Stimulated activated CD8-positive, alpha-beta memory T cell treated with anti-CD3 and anti-CD28 coated beads, Interleukin-7, amount 100 ng/mL, for 48 hours (primary cell): ENCODE results near the gene TMEM253.

Source experiments
- DNase-seq, 2 donors: peaks; one replicate each; pipeline ENCODE4 v3.0.0-alpha.2; 2020; ENCODE audit warnings: low read depth in 1 of 2; ENCODE audit errors: extremely low read depth in 1 of 2

Gene TMEM253

GRCh38 chr14:21089877-21090193 is 11.0 kb upstream of the TMEM253 start:
- DNase-seq = no peak

DNA sequence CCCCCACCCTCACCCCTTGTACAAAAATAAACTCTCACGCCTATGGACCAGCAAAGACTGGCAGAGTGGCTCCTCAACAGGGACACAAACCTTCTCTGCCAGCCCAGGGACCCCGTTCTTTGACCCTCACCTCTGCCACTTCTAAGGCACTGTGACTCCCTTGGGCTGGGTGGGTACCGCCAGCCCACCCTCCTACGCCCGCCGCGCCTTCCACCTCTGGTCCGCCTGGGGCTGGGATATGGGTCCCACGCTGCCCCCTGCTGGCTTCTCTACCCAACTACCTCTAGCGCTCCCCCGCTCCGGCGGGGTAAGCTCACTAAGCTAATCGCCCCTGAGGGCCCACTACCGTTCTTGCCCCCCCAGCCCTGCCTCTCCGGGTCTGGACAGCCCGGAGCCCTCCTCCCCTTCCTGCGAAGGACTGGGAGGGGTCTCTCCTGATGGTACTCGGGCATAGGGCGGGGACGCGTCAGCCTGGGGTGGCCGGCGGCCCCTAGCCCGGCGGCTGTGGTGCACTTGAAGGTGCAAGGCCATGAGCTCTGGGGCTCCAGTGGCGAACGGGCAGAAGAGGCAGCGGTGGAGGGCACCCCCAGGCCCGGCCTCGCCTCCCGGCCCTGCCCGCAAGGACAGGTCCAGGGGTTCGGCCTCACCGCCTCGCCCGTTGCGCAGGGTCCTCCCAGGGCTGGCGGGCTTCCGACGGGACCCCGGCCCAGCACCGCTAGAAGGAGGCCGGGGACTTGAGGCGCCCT is 10.5 kb upstream of the TMEM253 start:
- no peak for DNase-seq

- DNase-seq = no peak
Observed at GRCh38 chr14:21090940-21091663, 9.8 kb upstream of the TMEM253 start.

GRCh38 chr14:21091821-21092272 is 9.0 kb upstream of the TMEM253 start:
- no peak for DNase-seq

- DNase-seq = peak; percentile 68 to 75
Observed at GRCh38 chr14:21092273-21093011, 8.4 kb upstream of the TMEM253 start.

GRCh38 chr14:21093018-21093417 is 7.8 kb upstream of the TMEM253 start:
- no peak for DNase-seq

DNA sequence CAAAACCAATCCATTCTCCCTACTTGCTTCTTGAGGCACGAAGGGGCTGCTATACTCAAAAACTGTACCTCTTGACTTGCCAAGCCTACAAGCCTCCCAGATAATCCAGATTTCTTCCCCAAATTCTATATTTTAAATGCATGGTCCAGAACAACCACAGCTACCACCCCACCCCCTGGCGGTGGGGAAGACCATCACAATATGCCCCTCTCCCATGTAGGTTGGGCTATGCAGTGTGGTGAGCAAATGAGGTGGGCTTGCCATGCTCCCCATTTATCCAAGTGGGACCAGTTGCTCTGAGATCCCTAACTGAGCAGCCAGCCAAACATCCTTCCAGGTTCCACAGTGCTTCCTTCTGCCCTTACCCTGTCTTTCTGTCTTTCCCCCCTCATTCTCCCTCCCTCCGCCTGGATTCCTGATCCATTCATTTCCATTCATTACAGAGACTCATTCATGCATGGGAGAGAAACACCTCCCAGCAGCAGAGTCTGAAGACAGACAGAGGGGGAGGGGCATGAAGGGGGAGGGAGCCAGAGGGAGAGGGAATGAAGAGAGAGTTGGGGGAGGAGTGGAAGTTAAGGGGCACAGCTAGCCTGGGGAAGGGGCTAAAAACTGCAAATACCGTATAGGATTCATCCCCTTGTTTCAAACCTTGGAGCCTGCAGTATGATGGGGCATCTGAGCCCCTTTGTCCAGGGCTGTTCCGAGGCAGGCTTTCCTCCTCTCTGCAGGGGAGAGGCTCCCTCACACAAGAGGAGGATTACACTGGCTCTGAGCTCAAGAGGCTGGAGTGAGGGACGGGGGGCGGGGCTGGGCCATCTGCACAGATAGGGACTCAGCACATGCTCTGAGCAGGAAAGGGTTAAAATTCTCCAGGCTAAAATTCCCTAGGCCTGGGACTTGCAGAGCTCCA is 6.8 kb upstream of the TMEM253 start:
- DNase-seq = no peak

GRCh38 chr14:21095430-21096205 is 5.2 kb upstream of the TMEM253 start:
- DNase-seq = no peak

- no peak for DNase-seq
Observed at GRCh38 chr14:21096438-21096837, 4.4 kb upstream of the TMEM253 start.

DNA sequence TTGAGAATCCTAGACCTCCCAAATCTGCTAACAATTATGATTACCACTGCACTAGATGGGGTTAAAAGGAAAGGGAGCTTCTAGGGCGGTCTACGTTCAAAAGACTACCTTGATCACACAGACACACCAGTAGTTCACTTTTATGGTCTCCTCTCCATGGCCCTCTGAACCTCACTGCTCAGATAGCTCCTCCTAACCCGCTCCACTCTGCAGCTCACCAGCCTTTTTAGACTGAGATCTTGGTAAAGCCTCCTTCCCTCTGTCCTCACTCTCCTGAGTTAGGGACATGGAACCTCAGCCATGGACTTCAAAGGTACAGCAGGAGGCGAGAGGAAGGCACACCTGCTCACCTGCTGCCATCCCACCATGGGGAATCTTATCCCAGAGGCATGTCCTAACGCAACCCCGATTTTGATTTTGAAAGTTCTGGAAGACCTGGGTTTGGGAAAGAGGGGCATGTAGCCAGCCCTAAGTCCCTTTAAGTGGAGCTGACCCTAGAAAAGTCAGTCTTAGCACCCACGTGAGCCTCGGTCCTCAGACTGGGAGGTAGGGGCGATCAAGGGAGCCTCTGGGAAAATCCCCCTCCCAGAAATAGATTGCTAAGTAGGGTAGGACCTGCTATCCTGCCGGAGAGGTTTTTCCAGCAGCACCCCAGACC is 3.8 kb upstream of the TMEM253 start:
- no peak for DNase-seq

GRCh38 chr14:21097636-21098075 is 3.2 kb upstream of the TMEM253 start:
- DNase-seq = no peak

DNA sequence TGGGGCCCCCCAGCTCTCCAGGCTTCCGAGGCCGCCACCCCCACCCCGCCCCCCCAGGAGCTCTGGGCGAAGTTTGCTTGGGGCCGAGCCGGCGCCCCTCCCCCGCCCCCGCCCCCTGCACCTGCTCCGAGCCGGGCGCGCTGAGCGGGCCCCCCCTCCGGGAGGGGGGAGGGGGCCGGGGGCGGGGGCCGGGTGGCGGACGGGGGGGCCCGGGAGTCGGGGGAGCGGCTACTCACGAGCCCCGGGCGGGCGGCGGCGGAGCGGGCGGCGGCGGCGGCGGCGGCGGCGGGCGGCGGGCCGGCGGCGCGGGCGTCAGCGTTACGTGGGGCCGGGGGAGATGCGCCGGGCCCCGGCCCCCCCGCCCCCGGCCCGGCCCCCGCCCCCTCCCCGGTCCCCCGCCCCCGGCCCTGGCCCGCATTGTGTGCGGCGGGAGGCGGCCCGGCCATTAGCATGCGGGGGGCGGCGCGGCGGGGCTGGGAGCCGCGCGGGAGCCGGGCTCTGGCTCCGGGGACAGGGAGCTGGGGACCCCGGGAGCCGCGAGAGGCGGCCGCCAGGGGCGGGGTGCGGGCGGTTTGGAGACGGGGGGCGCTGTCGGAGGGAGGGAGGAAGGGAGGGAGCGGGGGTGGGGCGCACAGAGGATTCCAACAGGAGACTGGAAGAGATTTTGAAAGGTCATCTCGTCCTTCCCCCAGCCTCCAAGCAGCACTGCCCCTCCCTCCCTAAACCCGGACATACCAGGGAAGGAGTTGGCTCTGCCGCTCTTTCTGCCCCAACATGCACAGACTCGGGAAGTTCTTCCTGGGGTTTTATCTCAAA is 2.6 kb upstream of the TMEM253 start, which contains the start of gene ZNF219:
ZNF219 (minus strand) TSS at position 580 of the 816 bp plus-strand sequence. CDS start 5,064 bp downstream, outside the sequence.
- no peak for DNase-seq

- DNase-seq = no peak
Observed at GRCh38 chr14:21098892-21099595, 1.8 kb upstream of the TMEM253 start.

DNA sequence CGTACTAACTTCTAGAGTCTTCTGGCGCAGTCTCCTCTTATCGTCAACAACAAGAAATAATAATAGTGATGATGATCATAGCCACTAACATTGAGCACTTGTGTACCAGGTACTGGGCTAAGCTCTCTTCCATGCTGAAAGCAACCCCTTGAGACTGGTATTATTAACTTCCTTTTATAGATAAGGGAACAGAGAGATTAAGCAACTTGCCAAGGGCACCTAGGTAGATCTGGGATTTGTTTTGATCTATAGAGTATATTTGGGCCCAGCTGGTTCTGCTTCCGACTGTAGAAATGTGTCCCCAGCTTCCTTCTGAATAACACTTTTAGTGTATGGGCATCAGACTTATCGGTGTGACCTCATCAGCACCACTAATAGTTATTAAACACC is 1.3 kb upstream of the TMEM253 start:
- no peak for DNase-seq

- no peak for DNase-seq
Observed at GRCh38 chr14:21101802-21102413, 1.0 kb downstream of the TMEM253 start.

DNA sequence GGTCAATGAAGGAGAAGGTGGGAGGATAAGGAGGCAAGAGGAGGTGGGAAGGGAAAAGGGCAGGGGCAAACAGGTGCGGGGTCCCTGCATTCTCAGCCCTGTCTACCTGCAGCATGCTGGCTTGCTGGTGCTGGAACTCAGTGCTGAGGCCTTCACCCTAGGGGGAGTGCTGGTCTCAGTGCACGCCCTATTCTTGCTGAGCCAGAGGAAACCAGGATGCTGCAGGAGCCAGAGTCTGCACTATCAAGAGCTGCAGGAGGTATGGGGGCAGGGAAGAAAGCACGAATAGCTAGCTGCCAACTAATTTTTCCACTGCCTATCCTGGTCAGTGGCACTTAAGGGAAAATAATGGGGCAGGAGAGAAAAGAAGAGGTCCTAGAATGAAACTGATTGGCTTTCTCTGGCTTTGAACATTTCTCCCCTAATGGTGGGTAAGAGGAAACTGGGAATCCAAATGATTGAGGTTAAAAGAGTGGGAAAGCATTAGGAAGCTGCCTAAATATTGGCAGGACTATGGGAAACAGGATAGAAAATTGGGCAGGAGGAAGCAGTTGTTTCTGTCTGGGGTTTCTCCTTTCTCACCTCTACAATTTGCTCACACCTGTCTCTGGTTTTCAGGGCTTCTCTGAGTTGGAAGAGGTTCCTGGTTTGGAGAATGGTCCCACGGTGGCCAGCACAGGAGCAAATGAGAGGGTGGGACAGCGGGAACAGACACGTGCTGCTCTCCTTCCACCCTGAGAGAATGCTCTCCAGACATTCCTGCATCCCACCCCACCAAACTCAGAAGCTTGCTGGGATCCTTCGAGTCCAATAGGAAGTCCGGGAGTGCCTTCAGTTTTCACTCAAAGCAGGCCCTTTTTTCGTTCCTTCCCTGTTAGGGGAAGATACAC is 1.9 kb downstream of the TMEM253 start:
- DNase-seq = no peak

GRCh38 chr14:21103411-21103709 is 2.5 kb downstream of the TMEM253 start:
- no peak for DNase-seq
